T-helper 9 cell (primary cell): Measurements from ENCODE around the gene PLEKHG2.

ENCODE experiments used
- DNase-seq: peaks from one replicate; pipeline ENCODE4 v3.0.0-alpha.2; 2020

Gene PLEKHG2

GRCh38 chr19:39405958-39406655 is 6.4 kb upstream of the PLEKHG2 start:
- peak; percentile 81 for DNase-seq

- DNase-seq = peak; percentile 93
Measured at GRCh38 chr19:39406656-39407409, 5.6 kb upstream of the PLEKHG2 start, which contains the start of gene ZFP36. Gene ZFP36 (plus strand): TSS chr19:39406847. CDS start chr19:39406905, 58 bp downstream.

DNA sequence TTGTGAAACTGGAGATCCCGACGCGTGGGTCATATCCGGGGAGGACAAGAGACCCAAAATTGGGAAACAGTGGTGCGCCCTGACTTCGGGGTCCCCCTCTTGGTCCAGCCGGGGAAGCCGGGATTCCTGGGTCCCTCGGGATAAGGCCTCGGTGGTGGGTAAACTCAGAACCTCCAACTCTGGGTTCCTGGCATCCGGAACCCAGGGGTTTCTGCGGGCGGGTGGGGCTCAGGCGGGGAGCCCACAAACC is 5.1 kb upstream of the PLEKHG2 start:
- no peak for DNase-seq

DNA sequence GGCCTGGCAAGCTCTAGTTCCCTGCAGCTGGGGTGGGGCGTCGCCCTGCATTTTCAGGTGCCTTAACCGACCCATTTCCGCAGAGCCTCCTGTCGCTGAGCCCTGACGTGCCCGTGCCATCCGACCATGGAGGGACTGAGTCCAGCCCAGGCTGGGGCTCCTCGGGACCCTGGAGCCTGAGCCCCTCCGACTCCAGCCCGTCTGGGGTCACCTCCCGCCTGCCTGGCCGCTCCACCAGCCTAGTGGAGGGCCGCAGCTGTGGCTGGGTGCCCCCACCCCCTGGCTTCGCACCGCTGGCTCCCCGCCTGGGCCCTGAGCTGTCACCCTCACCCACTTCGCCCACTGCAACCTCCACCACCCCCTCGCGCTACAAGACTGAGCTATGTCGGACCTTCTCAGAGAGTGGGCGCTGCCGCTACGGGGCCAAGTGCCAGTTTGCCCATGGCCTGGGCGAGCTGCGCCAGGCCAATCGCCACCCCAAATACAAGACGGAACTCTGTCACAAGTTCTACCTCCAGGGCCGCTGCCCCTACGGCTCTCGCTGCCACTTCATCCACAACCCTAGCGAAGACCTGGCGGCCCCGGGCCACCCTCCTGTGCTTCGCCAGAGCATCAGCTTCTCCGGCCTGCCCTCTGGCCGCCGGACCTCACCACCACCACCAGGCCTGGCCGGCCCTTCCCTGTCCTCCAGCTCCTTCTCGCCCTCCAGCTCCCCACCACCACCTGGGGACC is 4.6 kb upstream of the PLEKHG2 start:
- peak; percentile 54 for DNase-seq

DNA sequence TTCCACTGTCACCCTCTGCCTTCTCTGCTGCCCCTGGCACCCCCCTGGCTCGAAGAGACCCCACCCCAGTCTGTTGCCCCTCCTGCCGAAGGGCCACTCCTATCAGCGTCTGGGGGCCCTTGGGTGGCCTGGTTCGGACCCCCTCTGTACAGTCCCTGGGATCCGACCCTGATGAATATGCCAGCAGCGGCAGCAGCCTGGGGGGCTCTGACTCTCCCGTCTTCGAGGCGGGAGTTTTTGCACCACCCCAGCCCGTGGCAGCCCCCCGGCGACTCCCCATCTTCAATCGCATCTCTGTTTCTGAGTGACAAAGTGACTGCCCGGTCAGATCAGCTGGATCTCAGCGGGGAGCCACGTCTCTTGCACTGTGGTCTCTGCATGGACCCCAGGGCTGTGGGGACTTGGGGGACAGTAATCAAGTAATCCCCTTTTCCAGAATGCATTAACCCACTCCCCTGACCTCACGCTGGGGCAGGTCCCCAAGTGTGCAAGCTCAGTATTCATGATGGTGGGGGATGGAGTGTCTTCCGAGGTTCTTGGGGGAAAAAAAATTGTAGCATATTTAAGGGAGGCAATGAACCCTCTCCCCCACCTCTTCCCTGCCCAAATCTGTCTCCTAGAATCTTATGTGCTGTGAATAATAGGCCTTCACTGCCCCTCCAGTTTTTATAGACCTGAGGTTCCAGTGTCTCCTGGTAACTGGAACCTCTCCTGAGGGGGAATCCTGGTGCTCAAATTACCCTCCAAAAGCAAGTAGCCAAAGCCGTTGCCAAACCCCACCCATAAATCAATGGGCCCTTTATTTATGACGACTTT is 3.9 kb upstream of the PLEKHG2 start:
- peak; percentile 44 for DNase-seq

DNA sequence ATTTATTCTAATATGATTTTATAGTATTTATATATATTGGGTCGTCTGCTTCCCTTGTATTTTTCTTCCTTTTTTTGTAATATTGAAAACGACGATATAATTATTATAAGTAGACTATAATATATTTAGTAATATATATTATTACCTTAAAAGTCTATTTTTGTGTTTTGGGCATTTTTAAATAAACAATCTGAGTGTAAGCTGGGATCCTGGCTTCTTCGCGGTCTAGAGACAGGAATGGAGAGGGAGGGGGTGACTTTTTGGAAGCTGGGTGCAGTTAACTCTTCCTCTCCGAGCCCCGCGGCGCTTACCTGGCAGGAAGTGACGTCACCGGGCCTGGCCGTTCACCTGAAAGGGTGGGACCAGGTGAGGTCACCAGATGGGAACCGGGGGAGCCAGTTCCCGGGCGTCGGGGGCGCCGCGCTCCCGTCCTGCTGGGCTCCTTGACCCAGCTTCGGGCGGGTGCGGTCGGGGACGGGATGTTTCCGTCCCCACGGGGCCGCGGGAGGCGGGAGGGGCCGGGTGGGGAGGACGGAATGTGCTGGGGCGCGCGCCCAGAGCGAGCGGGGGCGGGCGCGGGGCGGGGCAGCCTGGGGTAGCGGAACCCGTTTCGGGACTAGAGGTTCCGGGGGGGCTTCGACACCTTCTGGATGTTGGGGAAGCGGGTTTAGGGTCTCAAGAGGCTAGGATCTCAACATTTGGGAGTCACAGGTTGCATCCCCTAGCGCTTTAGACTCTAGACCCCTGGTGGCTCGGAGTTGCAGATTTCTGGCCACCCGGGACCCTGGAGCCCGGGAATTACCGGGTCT is 3.1 kb upstream of the PLEKHG2 start:
- DNase-seq = peak; percentile 87

DNA sequence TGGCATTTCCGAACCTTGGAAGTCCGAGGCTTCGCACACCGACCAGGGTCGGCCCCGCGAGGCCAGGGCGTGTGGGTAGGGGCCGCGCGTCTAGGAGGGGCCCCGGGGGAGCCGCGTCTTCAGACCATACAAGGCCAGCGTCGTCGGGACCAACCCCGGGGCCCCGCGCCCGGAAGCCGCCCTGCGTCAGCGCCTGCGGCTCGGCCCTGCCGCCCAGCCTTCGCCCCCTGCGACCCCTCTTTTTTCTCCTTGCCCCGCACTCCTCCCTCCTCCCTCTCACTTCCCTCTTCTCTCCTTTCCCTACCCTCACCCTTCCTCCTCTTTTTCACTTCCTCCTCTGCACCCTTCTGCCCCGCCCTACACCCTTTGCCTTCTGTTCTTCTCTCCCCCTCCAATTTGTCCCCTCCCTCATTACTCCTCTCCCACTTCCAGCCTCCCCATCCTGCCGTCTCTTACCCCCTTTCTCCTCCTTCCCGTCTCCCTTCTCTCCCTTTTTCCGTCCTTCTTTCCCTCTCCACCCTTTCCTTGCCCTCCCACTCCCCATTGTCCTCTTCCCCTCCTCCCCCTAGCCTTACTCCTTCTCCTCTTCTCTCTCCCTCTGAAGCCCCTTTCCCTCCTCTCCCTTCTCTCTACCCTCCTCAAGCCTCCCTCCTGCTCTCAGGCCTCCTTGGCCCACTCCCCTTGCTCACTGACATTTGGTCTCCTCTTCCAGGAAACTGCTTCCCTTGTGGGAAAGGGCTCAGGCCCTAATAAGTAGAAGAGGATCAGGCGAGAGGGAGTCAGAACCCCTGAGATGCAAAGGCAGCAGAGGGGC is 2.2 kb upstream of the PLEKHG2 start:
- peak; percentile 69 for DNase-seq

GRCh38 chr19:39410831-39411080 is 1.7 kb upstream of the PLEKHG2 start:
- DNase-seq = no peak

- no peak for DNase-seq
Measured at GRCh38 chr19:39411081-39411831, 1.2 kb upstream of the PLEKHG2 start.

- DNase-seq = peak; percentile 90
Measured at GRCh38 chr19:39411832-39412099, 703 bp upstream of the PLEKHG2 start.

DNA sequence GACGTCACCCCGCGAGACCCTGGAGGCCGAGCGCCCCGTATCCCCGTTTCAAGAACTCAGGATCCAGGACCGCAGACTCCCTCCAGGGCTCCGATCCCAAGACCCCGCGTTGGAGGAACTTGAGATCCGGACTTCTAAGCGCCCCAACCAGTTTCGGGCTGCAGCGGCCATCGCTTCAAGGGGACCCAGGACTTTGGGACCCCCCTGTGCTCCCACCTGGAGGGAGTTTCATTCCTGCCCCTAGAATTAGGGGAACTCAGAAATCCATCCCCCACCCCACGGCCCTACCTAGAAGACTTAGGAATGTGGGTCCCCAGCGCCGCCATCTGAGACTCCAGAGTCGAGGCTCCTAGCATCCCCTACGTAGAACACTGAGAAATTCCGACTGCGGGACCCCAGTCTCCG is 400 bp downstream of the PLEKHG2 start:
- no peak for DNase-seq

DNA sequence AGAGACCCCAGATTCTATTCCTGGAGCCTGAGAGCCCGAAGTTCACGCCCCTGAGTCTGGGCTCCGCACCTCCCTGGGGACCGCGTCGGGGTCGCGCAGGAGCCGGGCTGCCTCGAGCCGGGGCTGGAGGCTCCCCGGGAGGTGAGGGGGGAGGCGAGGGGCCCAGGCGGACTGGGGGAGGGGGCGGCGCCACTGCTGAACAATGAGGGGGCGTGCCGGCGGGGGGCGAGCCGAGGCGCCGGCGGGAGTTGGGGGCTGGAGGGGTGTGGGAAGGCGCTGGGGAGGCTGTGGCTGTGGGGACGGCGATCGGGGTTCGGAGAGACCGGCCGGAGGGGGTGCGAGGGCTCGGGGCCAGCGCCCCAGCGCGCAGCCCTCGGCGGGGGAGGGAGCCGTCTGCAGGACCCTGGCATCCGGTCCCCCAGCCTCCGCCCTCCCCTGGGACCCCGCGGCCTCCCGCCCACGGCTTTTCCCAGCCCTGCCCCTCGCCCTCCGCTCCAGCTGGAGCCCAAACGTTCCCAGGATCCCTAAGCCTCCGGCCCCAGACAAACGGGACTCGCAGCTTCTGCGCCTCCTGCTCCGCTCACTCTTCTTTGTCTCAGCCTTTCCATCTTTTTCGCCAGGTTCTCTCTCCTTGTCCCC is 922 bp downstream of the PLEKHG2 start:
- DNase-seq = no peak

GRCh38 chr19:39413911-39414608 is 1.6 kb downstream of the PLEKHG2 start:
- no peak for DNase-seq

DNA sequence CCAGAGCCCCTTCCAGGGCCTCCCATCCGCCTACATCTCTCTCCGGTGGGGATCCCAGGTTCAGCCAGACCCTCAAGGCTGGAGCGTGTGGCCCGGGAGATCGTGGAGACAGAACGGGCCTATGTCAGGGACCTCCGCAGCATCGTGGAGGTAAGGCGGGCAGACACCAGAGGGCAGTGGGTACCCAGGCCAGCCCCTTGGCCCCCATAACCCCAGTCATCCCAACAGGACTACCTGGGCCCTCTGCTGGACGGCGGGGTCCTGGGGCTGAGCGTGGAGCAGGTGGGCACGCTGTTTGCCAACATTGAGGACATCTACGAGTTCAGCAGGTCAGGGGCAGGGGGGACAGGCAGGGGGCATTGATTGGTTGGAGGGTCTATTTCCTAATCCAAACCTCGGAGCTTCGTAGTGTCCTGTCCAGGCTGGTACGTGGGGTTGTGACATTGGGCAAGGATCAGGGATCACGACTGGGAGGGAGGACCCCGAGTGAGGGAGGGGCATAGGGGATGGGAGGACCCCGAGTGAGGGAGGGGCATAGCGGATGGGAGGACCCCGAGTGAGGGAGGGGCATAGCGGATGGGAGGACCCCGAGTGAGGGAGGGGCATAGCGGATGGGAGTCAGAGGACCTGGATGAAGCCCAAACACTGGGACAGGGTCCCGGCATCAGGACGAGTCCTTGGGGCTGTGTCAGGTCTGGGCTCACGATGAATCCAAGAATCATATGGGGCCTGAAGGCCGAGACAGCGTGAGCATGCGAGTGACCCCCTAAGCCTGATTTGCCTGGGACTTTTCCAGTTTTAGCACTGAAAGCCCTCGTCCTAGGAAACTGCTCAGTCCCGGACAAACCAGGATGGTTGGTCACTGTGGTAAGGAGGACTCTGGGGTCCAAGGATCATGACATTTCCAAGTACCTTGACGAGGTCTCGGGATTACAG is 2.9 kb downstream of the PLEKHG2 start:
- no peak for DNase-seq

- DNase-seq = no peak
Measured at GRCh38 chr19:39416152-39417120, 4.0 kb downstream of the PLEKHG2 start.

DNA sequence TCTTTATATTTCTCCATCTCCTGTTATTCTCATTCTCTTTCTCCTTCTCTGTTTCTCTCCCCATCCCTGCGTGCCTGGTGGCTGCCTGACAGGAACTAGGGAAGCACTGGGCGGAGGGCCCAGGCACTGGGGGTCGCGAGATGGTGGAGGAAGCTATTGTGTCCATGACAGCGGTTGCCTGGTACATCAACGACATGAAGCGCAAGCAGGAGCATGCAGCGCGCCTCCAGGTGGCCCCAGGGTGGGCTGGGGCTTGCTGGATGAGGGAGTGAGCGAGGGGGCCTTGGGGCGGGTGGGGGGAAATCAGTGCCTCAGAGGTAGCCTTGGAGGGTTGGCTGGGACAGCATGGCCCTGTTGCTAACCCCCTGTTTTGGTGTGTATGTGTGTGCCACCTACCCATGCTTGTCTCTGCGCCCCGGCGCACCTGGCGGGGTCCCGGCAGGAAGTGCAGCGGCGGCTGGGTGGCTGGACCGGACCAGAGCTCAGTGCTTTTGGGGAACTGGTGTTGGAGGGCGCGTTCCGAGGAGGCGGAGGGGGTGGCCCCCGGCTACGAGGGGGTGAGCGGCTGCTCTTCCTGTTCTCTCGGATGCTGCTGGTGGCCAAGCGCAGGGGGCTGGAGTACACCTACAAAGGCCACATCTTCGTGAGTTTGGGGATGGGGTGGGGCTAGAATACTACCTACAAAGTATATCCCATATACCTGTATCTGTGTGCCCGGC is 5.2 kb downstream of the PLEKHG2 start:
- DNase-seq = no peak

- DNase-seq = no peak
Measured at GRCh38 chr19:39419003-39419402, 6.5 kb downstream of the PLEKHG2 start.
